ENCODE data around the gene HOXC12.

Gene HOXC12

GRCh38 chr12:53952335-53952694 is 2.4 kb upstream of the HOXC12 start:
- Histone ChIP-seq H3K27me3 (ENCODE audit: insufficient read depth, low read length) (peaks cover 100% of the 10 kb centered on the region), H3K36me3 (ENCODE audit: insufficient read depth, low read length) (no peaks in the 10 kb centered on the region), H3K27ac (ENCODE audit: low read depth, low read length) (no peak overlapping the region), H3K9me3 (ENCODE audit: insufficient read depth, low read depth, low read length) (no peaks in the 10 kb centered on the region; the same call in 1 of the 2 replicates), H3K9ac (ENCODE audit: low read depth, low read length) (no peak overlapping the region), H3K4me3 (ENCODE audit: low read length) (no peak overlapping the region), H3K4me1 (ENCODE audit: insufficient read depth, low read length) (no peaks in the 10 kb centered on the region)
- 13% methylated on average over 13 of the region's 13 CpGs for WGBS

- H3K27me3 ChIP-seq (ENCODE audit: insufficient read depth, low read length), result peaks cover 100% of the 10 kb centered on the region
- no peaks in the 10 kb centered on the region for H3K36me3 ChIP-seq (ENCODE audit: insufficient read depth, low read length)
- H3K4me1 ChIP-seq (ENCODE audit: insufficient read depth, low read length), result no peaks in the 10 kb centered on the region
- no peak overlapping the region for H3K27ac ChIP-seq (ENCODE audit: low read depth, low read length)
- H3K4me3 ChIP-seq (ENCODE audit: low read length), result no peak overlapping the region
- no peaks in the 10 kb centered on the region; the same call in 1 of the 2 replicates for H3K9me3 ChIP-seq (ENCODE audit: insufficient read depth, low read depth, low read length)
- WGBS, result 7% methylated on average over 38 of the region's 38 CpGs
- no peak overlapping the region for H3K9ac ChIP-seq (ENCODE audit: low read depth, low read length)
Measured at GRCh38 chr12:53952871-53953734, 1.6 kb upstream of the HOXC12 start.

GRCh38 chr12:53953831-53954693 is 641 bp upstream of the HOXC12 start:
- Histone ChIP-seq H3K27me3 (ENCODE audit: insufficient read depth, low read length) (peaks cover 100% of the 10 kb centered on the region), H3K4me1 (ENCODE audit: insufficient read depth, low read length) (no peaks in the 10 kb centered on the region), H3K9ac (ENCODE audit: low read depth, low read length) (no peak overlapping the region), H3K36me3 (ENCODE audit: insufficient read depth, low read length) (no peaks in the 10 kb centered on the region), H3K27ac (ENCODE audit: low read depth, low read length) (no peak overlapping the region), H3K4me3 (ENCODE audit: low read length) (no peak overlapping the region), H3K9me3 (ENCODE audit: insufficient read depth, low read depth, low read length) (no peaks in the 10 kb centered on the region; the same call in 1 of the 2 replicates)
- 39% methylated on average over 11 of the region's 19 CpGs for WGBS

GRCh38 chr12:53955036-53955775 is 503 bp downstream of the HOXC12 start:
- 8% methylated on average over 81 of the region's 86 CpGs for WGBS

GRCh38 chr12:53955776-53956250 is 1.1 kb downstream of the HOXC12 start:
- H3K4me1 ChIP-seq (ENCODE audit: insufficient read depth, low read length), result no peaks in the 10 kb centered on the region
- no peak overlapping the region for H3K27ac ChIP-seq (ENCODE audit: low read depth, low read length)
- H3K27me3 ChIP-seq (ENCODE audit: insufficient read depth, low read length), result peaks cover 100% of the 10 kb centered on the region
- no peaks in the 10 kb centered on the region for H3K36me3 ChIP-seq (ENCODE audit: insufficient read depth, low read length)
- H3K9me3 ChIP-seq (ENCODE audit: insufficient read depth, low read depth, low read length), result no peaks in the 10 kb centered on the region; the same call in 1 of the 2 replicates
- WGBS, result 25% methylated on average over 8 of the region's 10 CpGs
- H3K9ac ChIP-seq (ENCODE audit: low read depth, low read length), result no peak overlapping the region
- no peak overlapping the region for H3K4me3 ChIP-seq (ENCODE audit: low read length)

More at GRCh38 chr12:53955036-53955775, 503 bp downstream of the HOXC12 start:
- Histone ChIP-seq H3K9me3 (ENCODE audit: insufficient read depth, low read depth, low read length) (no peaks in the 10 kb centered on the region; the same call in 1 of the 2 replicates), H3K9ac (ENCODE audit: low read depth, low read length) (no peak overlapping the region), H3K4me1 (ENCODE audit: insufficient read depth, low read length) (no peaks in the 10 kb centered on the region), H3K27ac (ENCODE audit: low read depth, low read length) (no peak overlapping the region), H3K4me3 (ENCODE audit: low read length) (no peak overlapping the region), H3K27me3 (ENCODE audit: insufficient read depth, low read length) (peaks cover 100% of the 10 kb centered on the region), H3K36me3 (ENCODE audit: insufficient read depth, low read length) (no peaks in the 10 kb centered on the region)

GRCh38 chr12:53956251-53956887 is 1.7 kb downstream of the HOXC12 start:
- Histone ChIP-seq H3K4me3 (ENCODE audit: low read length) (no peak overlapping the region), H3K9ac (ENCODE audit: low read depth, low read length) (no peak overlapping the region), H3K36me3 (ENCODE audit: insufficient read depth, low read length) (no peaks in the 10 kb centered on the region), H3K9me3 (ENCODE audit: insufficient read depth, low read depth, low read length) (no peaks in the 10 kb centered on the region; the same call in 1 of the 2 replicates), H3K27me3 (ENCODE audit: insufficient read depth, low read length) (peaks cover 100% of the 10 kb centered on the region), H3K4me1 (ENCODE audit: insufficient read depth, low read length) (no peaks in the 10 kb centered on the region), H3K27ac (ENCODE audit: low read depth, low read length) (no peak overlapping the region)
- WGBS, result 31% methylated on average over 25 of the region's 25 CpGs

GRCh38 chr12:53956914-53957536 is 2.3 kb downstream of the HOXC12 start:
- Histone ChIP-seq H3K27ac (ENCODE audit: low read depth, low read length) (no peak overlapping the region), H3K27me3 (ENCODE audit: insufficient read depth, low read length) (peaks cover 100% of the 10 kb centered on the region), H3K36me3 (ENCODE audit: insufficient read depth, low read length) (no peaks in the 10 kb centered on the region), H3K4me3 (ENCODE audit: low read length) (no peak overlapping the region), H3K4me1 (ENCODE audit: insufficient read depth, low read length) (no peaks in the 10 kb centered on the region), H3K9me3 (ENCODE audit: insufficient read depth, low read depth, low read length) (no peaks in the 10 kb centered on the region), H3K9ac (ENCODE audit: low read depth, low read length) (no peak overlapping the region)
- 48% methylated on average over 11 of the region's 11 CpGs for WGBS

- no peak overlapping the region for H3K27ac ChIP-seq (ENCODE audit: low read depth, low read length)
- H3K27me3 ChIP-seq (ENCODE audit: insufficient read depth, low read length), result peaks cover 100% of the 10 kb centered on the region
Measured at GRCh38 chr12:53958128-53958527, 3.4 kb downstream of the HOXC12 start.

GRCh38 chr12:53959314-53959713 is 4.6 kb downstream of the HOXC12 start:
- WGBS, result 41% methylated on average over 4 of the region's 4 CpGs
- H3K27ac ChIP-seq (ENCODE audit: low read depth, low read length), result no peak overlapping the region
- no peaks in the 10 kb centered on the region for H3K4me1 ChIP-seq (ENCODE audit: insufficient read depth, low read length)
- peaks cover 100% of the 10 kb centered on the region for H3K27me3 ChIP-seq (ENCODE audit: insufficient read depth, low read length)
- H3K36me3 ChIP-seq (ENCODE audit: insufficient read depth, low read length), result no peaks in the 10 kb centered on the region
- no peaks in the 10 kb centered on the region for H3K9me3 ChIP-seq (ENCODE audit: insufficient read depth, low read depth, low read length)
- no peak overlapping the region for H3K9ac ChIP-seq (ENCODE audit: low read depth, low read length)
- no peak overlapping the region for H3K4me3 ChIP-seq (ENCODE audit: low read length)

More at GRCh38 chr12:53958128-53958527, 3.4 kb downstream of the HOXC12 start:
- no peaks in the 10 kb centered on the region for H3K9me3 ChIP-seq (ENCODE audit: insufficient read depth, low read depth, low read length)
- H3K36me3 ChIP-seq (ENCODE audit: insufficient read depth, low read length), result no peaks in the 10 kb centered on the region
- 47% methylated on average over 3 of the region's 3 CpGs for WGBS
- no peak overlapping the region for H3K9ac ChIP-seq (ENCODE audit: low read depth, low read length)
- no peaks in the 10 kb centered on the region for H3K4me1 ChIP-seq (ENCODE audit: insufficient read depth, low read length)
- H3K4me3 ChIP-seq (ENCODE audit: low read length), result no peak overlapping the region
